AG10803 (cell line): ENCODE data around the gene MSRB2.
A peak's percentile ranks its signal among the peaks of the same experiment; 100 is the strongest.
"Not testable (repeated sequence)": the region's sequence is repeated elsewhere in the genome, so short reads cannot be mapped to it uniquely, and the experiment has no call there.

ENCODE experiments used
- DNase-seq: peaks from one replicate; pipeline ENCODE4 v3.0.0; 2010; ENCODE audit warnings: low read depth
- H3K4me3 ChIP-seq: 2 replicates; pipeline ENCODE4 v1.5.1; 2011; ENCODE audit warnings: mild to moderate bottlenecking, low read length, control low read depth
- TF ChIP-seq, protein P1 (sequence below): conservative IDR thresholded peaks from 2 replicates; pipeline ENCODE4 v1.5.1; 2011; ENCODE audit warnings: mild to moderate bottlenecking, low read length, control low read depth, inconsistent platforms

The MSRB2 gene

GRCh38 chr10:23065181-23065948 lies 30.0 kb upstream of the MSRB2 start:
- peak; percentile 84 for DNase-seq
- TF ChIP-seq, protein P1, sequence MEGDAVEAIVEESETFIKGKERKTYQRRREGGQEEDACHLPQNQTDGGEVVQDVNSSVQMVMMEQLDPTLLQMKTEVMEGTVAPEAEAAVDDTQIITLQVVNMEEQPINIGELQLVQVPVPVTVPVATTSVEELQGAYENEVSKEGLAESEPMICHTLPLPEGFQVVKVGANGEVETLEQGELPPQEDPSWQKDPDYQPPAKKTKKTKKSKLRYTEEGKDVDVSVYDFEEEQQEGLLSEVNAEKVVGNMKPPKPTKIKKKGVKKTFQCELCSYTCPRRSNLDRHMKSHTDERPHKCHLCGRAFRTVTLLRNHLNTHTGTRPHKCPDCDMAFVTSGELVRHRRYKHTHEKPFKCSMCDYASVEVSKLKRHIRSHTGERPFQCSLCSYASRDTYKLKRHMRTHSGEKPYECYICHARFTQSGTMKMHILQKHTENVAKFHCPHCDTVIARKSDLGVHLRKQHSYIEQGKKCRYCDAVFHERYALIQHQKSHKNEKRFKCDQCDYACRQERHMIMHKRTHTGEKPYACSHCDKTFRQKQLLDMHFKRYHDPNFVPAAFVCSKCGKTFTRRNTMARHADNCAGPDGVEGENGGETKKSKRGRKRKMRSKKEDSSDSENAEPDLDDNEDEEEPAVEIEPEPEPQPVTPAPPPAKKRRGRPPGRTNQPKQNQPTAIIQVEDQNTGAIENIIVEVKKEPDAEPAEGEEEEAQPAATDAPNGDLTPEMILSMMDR: no peak
- H3K4me3 ChIP-seq: no peak overlapping the region

DNA sequence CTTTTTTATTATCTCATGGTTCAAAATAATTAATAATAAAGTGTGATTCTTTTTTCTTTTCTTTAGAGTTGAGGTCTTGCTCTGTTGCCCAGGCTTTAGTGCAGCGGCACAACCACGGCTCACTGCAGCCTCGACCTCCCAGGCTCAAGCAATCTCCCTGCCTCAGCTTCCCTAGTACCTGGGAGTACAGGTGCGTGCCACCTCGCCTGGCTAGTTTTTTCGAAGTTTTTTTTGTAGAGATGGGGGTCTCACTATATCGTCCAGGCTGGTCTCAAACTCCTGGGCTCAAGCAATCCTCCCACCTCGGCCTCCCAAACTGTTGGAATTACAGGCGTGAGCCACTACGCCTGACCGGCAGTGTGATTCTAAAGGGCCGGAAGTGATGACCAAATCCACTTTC lies 28.0 kb upstream of the MSRB2 start:
- no peak for DNase-seq
- H3K4me3 ChIP-seq: no peak overlapping the region
- TF ChIP-seq, protein P1: no peak

DNA sequence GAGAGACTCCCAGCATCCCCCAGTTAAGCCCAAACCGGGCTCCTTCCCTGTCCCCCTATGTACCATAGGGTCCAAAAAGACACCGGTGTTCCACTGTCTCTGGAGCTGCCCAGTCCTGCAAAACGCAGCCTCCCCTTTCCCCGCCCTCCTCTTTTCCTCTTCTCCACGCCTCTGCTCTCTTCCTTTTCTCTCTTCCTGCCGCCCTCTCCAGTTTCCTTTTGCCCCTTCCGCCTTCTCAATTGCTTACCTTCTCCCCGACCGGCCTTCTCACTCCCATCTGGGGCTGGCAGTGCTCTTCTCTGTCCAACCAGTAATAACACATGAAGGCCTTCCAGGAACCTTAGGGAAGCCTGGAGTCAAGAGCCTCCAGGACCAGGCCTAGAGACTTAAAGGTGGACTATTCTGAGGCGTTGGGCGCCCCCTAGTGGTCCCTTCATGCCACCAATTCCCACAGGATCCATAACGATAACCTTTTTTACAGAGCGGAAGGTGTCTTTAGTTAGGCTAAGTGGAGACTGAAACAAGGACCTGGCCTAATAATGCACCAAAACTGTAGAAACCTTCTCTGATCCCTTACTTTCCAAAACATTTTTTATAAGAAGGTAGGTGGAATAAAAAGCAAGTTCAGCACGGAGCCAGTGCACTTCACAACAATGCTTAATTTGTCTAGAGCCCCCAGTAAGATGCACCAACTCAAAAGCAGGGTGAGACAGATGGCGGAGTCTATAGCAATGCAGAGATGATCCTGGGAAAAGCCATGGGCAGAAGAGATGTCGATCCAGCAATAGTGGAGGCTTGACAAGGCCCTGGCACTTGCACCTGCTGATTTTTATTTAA lies 27.2 kb upstream of the MSRB2 start:
- no peak overlapping the region for H3K4me3 ChIP-seq
- DNase-seq: peak; percentile 73

DNA sequence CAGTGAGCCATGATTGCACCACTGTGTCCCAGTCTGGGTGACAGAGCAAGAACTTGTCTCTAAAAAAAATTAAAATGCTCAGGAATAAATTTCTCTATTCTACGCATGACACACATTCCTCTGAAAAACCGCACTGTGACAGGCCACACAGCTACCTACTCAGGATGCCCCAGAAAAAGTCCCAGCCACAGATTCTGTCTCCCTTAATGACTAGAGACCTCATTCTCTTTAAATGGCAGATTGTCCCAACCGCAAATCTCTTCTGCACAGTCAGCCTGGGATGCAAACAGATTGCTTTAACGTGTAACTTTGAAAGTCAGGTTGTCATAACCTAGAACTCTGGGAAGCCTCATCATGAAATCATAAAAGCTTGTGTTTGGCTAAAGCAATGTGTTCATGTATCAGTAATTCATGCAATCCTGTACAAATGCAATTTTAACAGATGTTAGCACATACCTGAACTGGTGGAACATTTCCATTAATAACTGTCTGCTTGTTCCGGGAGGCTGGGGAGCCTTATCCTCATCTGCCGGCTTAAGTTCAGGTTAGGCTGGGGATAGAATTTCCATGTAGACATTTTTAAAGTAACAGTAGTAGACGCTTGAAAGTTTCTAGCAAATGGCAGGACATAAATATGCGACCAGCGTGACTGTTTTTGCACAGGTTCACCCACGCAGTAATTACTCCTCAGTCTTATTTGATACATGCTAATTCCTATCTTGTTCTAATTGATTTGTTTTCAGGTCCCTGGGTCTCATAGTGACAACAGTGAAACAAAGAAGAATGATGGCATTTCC lies 26.2 kb upstream of the MSRB2 start:
- TF ChIP-seq, protein P1: no peak
- no peak overlapping the region for H3K4me3 ChIP-seq
- DNase-seq: no peak

More for the DNA sequence above, 27.2 kb upstream of the MSRB2 start:
- TF ChIP-seq, protein P1: peak; percentile 82

GRCh38 chr10:23070092-23070912 lies 25.1 kb upstream of the MSRB2 start:
- not testable (repeated sequence) for H3K4me3 ChIP-seq, DNase-seq

GRCh38 chr10:23070913-23071218 lies 24.5 kb upstream of the MSRB2 start:
- TF ChIP-seq, protein P1: no peak
- DNase-seq: no peak

DNA sequence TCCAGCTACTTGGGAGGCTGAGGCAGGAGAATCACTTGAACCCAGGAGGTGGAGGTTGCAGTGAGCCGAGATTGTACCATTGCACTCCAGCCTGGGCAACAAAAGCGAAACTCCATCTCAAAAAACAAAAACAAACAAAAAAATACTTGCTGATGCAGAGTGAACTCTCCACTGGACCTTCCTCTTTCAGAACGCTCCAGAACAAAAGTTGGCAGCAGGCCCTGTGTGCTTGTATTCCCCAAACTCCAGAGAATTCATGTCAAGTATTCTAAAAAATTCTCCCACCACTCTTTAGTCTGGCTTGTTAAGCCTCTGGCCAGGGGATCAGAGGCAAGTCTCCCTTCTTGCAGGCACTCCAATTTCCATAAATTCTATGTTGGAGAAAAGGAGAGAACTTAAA lies 22.8 kb upstream of the MSRB2 start:
- not testable (repeated sequence) for H3K4me3 ChIP-seq, DNase-seq

More at GRCh38 chr10:23070913-23071218, 24.5 kb upstream of the MSRB2 start:
- H3K4me3 ChIP-seq: no peak overlapping the region
